Common myeloid progenitor, CD34-positive (primary cell): ENCODE data around the gene PELI2.

Experiments
- CTCF ChIA-PET: fragments of 350-600 bp; sonication (Branson Sonifier 250); formaldehyde crosslinking; loops from one replicate; lab custom pipeline; 2021; ENCODE audit warnings: antibody characterized with exemption; lab: Charles Lee
- POLR2A ChIA-PET: fragments of 350-600 bp; sonication (Branson Sonifier 250); formaldehyde crosslinking; loops from one replicate; lab custom pipeline; 2021; ENCODE audit warnings: antibody characterized with exemption; lab: Charles Lee
- DNase-seq, 3 donors: peaks; one replicate each; pipeline versions ENCODE4 v3.0.0 to v3.0.0-alpha.2; 2013
- H3K27ac ChIP-seq, 2 experiments: 1 replicate in 1 of 2; 2 replicates in 1 of 2; pipeline ENCODE4 v1.7.0; 2013; ENCODE audit warnings: inconsistent platforms in 2 of 2, low read length in 2 of 2, mild to moderate bottlenecking in 2 of 2, low read depth in 1 of 2, moderate library complexity in 1 of 2; ENCODE audit not compliant: severe bottlenecking in 2 of 2, insufficient read depth in 1 of 2, poor library complexity in 1 of 2
- H3K27me3 ChIP-seq, 5 experiments: replicated peaks in 2 of 5; 1 replicate in 3 of 5; 2 replicates in 2 of 5; pipeline versions ENCODE4 v1.6.1 to v1.7.0; 2013; ENCODE audit warnings: low read length in 4 of 5, mild to moderate bottlenecking in 2 of 5, moderate library complexity in 2 of 5, inconsistent platforms in 1 of 5; ENCODE audit not compliant: insufficient read depth in 5 of 5, control insufficient read depth in 4 of 5
- H3K36me3 ChIP-seq, 4 experiments: 1 replicate in 2 of 4; 2 replicates in 2 of 4; pipeline versions ENCODE4 v1.6.1 to v1.7.0; 2013; ENCODE audit warnings: low read length in 3 of 4, control low read depth in 1 of 4, mild to moderate bottlenecking in 1 of 4; ENCODE audit not compliant: control insufficient read depth in 4 of 4, insufficient read depth in 4 of 4
- H3K4me1 ChIP-seq, 4 experiments: 1 replicate in 3 of 4; 2 replicates in 1 of 4; pipeline versions ENCODE4 v1.6.1 to v1.7.1; 2013; ENCODE audit warnings: low read length in 3 of 4, mild to moderate bottlenecking in 3 of 4, control low read depth in 1 of 4, inconsistent platforms in 1 of 4, moderate library complexity in 1 of 4; ENCODE audit not compliant: control insufficient read depth in 4 of 4, insufficient read depth in 4 of 4; ENCODE audit errors: control extremely low read depth in 1 of 4
- H3K4me3 ChIP-seq, 7 experiments: 1 replicate in 4 of 7; 2 replicates in 3 of 7; pipeline versions ENCODE4 v1.5.1 to v1.7.0; 2013; ENCODE audit warnings: mild to moderate bottlenecking in 7 of 7, low read length in 6 of 7, moderate library complexity in 6 of 7, inconsistent platforms in 2 of 7, low read depth in 2 of 7, control low read depth in 1 of 7; ENCODE audit not compliant: insufficient read depth in 4 of 7, control insufficient read depth in 1 of 7; ENCODE audit errors: extremely low read depth in 1 of 7
- H3K9me3 ChIP-seq, 5 experiments: 1 replicate in 4 of 5; 2 replicates in 1 of 5; pipeline versions ENCODE4 v1.6.1 to v1.7.1; 2013; ENCODE audit warnings: low read length in 4 of 5, mild to moderate bottlenecking in 2 of 5, inconsistent platforms in 1 of 5, low read depth in 1 of 5, moderate library complexity in 1 of 5; ENCODE audit not compliant: control insufficient read depth in 4 of 5, insufficient read depth in 2 of 5; ENCODE audit errors: control extremely low read depth in 1 of 5
- WGBS: methylation state at CpG from one replicate; pipeline ENCODE4 v1.1.5; 2013; ENCODE audit not compliant: insufficient coverage; 5-methylcytosine and 5-hydroxymethylcytosine counted together

The PELI2 gene

GRCh38 chr14:56137453-56137807, 19.2 kb downstream of the PELI2 start:
- peaks cover 29 to 76% (median 41%) of the 10 kb centered on the region in 4 experiments for H3K4me1 ChIP-seq
- POLR2A ChIA-PET = no interaction called here
- WGBS = 81% methylated on average over 5 of the region's 7 CpGs
- CTCF ChIA-PET = interaction anchor here (0.9 to 1.3 kb wide), 3 partner anchors 11 to 18 kb away, joined by 3 to 4 read pairs (median 3); no protein-coding TSS in a partner anchor
- H3K4me3 ChIP-seq = no peak overlapping the region
- H3K9me3 ChIP-seq = no peaks in the 10 kb centered on the region
- no peaks in the 10 kb centered on the region for H3K27me3 ChIP-seq
- no peak overlapping the region for H3K27ac ChIP-seq
- DNase-seq = no peak
- H3K36me3 ChIP-seq = no peaks in the 10 kb centered on the region

- H3K9me3 ChIP-seq = no peaks in the 10 kb centered on the region
- no peaks in the 10 kb centered on the region for H3K27me3 ChIP-seq
- ChIA-PET POLR2A (no interaction called here), CTCF (interaction anchor here (1.3 to 1.8 kb wide), 3 partner anchors 11 to 39 kb away, joined by 3 to 4 read pairs (median 4); no protein-coding TSS in a partner anchor)
- H3K36me3 ChIP-seq = no peaks in the 10 kb centered on the region
- DNase-seq = no peak
- WGBS = 94% methylated on average over 7 of the region's 9 CpGs
- no peak overlapping the region for H3K4me3 ChIP-seq
- peaks cover 29 to 72% (median 41%) of the 10 kb centered on the region in 4 experiments for H3K4me1 ChIP-seq
- no peak overlapping the region for H3K27ac ChIP-seq
These were observed 19.6 kb downstream of the PELI2 start for GRCh38 chr14:56137849-56138248.

GRCh38 chr14:56138928-56139327, 20.7 kb downstream of the PELI2 start:
- H3K27me3 ChIP-seq = no peaks in the 10 kb centered on the region
- H3K9me3 ChIP-seq = no peaks in the 10 kb centered on the region
- peaks cover 29 to 68% (median 35%) of the 10 kb centered on the region in 4 experiments for H3K4me1 ChIP-seq
- H3K36me3 ChIP-seq = no peaks in the 10 kb centered on the region
- DNase-seq = peak in 2 of 3 donors; percentile 76 to 86
- no peak overlapping the region for H3K27ac ChIP-seq
- WGBS = 0% methylated on average over 1 of the region's 2 CpGs
- H3K4me3 ChIP-seq = peak overlapping the region in 1 of 7 experiments; percentile 36
- POLR2A ChIA-PET = interaction anchor here (0.7 kb wide), 1 partner anchor 20 kb away, joined by 3 read pairs; no protein-coding TSS in a partner anchor
- CTCF ChIA-PET = interaction anchor here (1.4 to 1.9 kb wide), 3 partner anchors 13 to 201 kb away, joined by 3 to 4 read pairs (median 4); no protein-coding TSS in a partner anchor

GRCh38 chr14:56142314-56142713, 24.1 kb downstream of the PELI2 start:
- Histone ChIP-seq H3K27ac (no peak overlapping the region), H3K9me3 (no peaks in the 10 kb centered on the region), H3K4me1 (peaks cover 16 to 45% (median 25%) of the 10 kb centered on the region in 4 experiments), H3K27me3 (no peaks in the 10 kb centered on the region), H3K4me3 (no peak overlapping the region), H3K36me3 (no peaks in the 10 kb centered on the region)
- CTCF ChIA-PET = interaction anchor here (1.6 kb wide), 1 partner anchor 11 kb away, joined by 3 read pairs; no protein-coding TSS in a partner anchor
- DNase-seq = no peak
- no CpG with 5 or more reads among the region's 4 CpGs for WGBS
- POLR2A ChIA-PET = no interaction called here

- peak in 1 of 3 donors; percentile 40 for DNase-seq
- no peak overlapping the region for H3K27ac ChIP-seq
- no peaks in the 10 kb centered on the region for H3K9me3 ChIP-seq
- H3K36me3 ChIP-seq = no peaks in the 10 kb centered on the region
- peaks cover 18 to 45% (median 26%) of the 10 kb centered on the region in 4 experiments for H3K4me1 ChIP-seq
- H3K4me3 ChIP-seq = no peak overlapping the region
- ChIA-PET CTCF (interaction anchor here (1.6 kb wide), 1 partner anchor 10 kb away, joined by 3 read pairs; no protein-coding TSS in a partner anchor), POLR2A (no interaction called here)
- no peaks in the 10 kb centered on the region for H3K27me3 ChIP-seq
- WGBS = 83% methylated on average over 1 of the region's 1 CpG
These were observed 24.8 kb downstream of the PELI2 start for GRCh38 chr14:56143025-56143424.

GRCh38 chr14:56144176-56144575, 26.0 kb downstream of the PELI2 start:
- Histone ChIP-seq H3K27me3 (no peaks in the 10 kb centered on the region), H3K36me3 (no peaks in the 10 kb centered on the region), H3K4me3 (no peak overlapping the region), H3K4me1 (peaks cover 20 to 45% (median 29%) of the 10 kb centered on the region in 4 experiments), H3K27ac (no peak overlapping the region), H3K9me3 (no peaks in the 10 kb centered on the region)
- no CpG with 5 or more reads among the region's 1 CpG for WGBS
- CTCF ChIA-PET = no interaction called here
- POLR2A ChIA-PET = no interaction called here
- no peak for DNase-seq

GRCh38 chr14:56145181-56145769, 27.1 kb downstream of the PELI2 start:
- 100% methylated on average over 1 of the region's 5 CpGs for WGBS
- ChIA-PET POLR2A (no interaction called here), CTCF (no interaction called here)
- no peaks in the 10 kb centered on the region for H3K36me3 ChIP-seq
- no peak overlapping the region for H3K27ac ChIP-seq
- peaks cover 30 to 46% (median 33%) of the 10 kb centered on the region in 4 experiments for H3K4me1 ChIP-seq
- H3K27me3 ChIP-seq = no peaks in the 10 kb centered on the region
- no peak overlapping the region for H3K4me3 ChIP-seq
- DNase-seq = no peak
- no peaks in the 10 kb centered on the region for H3K9me3 ChIP-seq
